Lower leg skin (tissue), 3 donors: ENCODE results near the gene ANKDD1B.

ENCODE experiments used
- CTCF ChIP-seq, 3 donors: fragments of 450-650 bp; IDR thresholded peaks; one replicate each; pipeline ENCODE4 v1.5.1; 2016; ENCODE audit warnings: antibody characterized with exemption in 3 of 3, mild to moderate bottlenecking in 3 of 3, moderate library complexity in 2 of 3
- POLR2A ChIP-seq, 2 donors: fragments of 450-650 bp; IDR thresholded peaks; one replicate each; pipeline ENCODE4 v1.6.1; 2016 to 2017; ENCODE audit warnings: antibody characterized with exemption in 2 of 2, mild to moderate bottlenecking in 1 of 2, moderate library complexity in 1 of 2

DNA sequence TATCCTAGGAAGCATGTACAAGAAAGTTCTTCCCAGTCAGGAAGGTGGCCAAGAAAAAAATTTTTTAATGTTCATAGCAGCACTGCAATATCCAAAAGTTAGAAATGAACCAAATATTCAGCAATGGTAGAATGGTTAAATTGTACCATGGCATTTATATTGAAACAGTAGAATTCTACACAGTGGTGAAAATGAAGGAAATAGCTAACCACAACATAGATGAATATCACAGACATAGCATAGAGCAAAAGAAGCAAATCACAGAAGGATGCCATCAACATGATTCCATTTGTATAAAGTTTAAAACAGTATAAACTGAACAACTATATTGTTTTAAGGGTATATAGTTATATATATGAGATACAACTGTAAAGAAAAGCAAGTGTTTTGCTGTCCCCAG is 10.7 kb upstream of the ANKDD1B start:
- no peak for TF ChIP-seq CTCF (IDR thresholded peaks at IDR 0.05)
- no peak for TF ChIP-seq POLR2A (IDR thresholded peaks at IDR 0.05)
